BJ (cell line): Measurements from ENCODE around the gene LYPD3. TPM values are rescaled to one million over a fixed set of nuclear protein-coding genes. Genes with fewer than 3 reads are reported as not detected.
"Not testable (repeated sequence)": the region's sequence is repeated elsewhere in the genome, so short reads cannot be mapped to it uniquely, and the experiment has no call there.

Source experiments
- CTCF ChIA-PET: fragments of 350-600 bp; formaldehyde crosslinking; extraction: SDS; loops from one replicate; lab custom pipeline; 2021; ENCODE audit warnings: antibody characterized with exemption, inconsistent platforms; lab: Yijun Ruan, JAX
- POLR2A ChIA-PET: fragments of 300-600 bp; sonication (Branson Sonifier 250); formaldehyde crosslinking; extraction: SDS; loops from one replicate; lab custom pipeline; 2021; ENCODE audit warnings: antibody characterized with exemption; lab: Charles Lee
- DNase-seq: peaks from one replicate; pipeline ENCODE4 v3.0.0-alpha.2; 2011; ENCODE audit warnings: low read depth
- H3K27me3 ChIP-seq: 2 replicates; pipeline ENCODE4 v1.6.0; 2011; ENCODE audit warnings: low read length; ENCODE audit not compliant: control insufficient read depth, insufficient read depth
- H3K36me3 ChIP-seq: 2 replicates; pipeline ENCODE4 v1.5.1; 2011; ENCODE audit warnings: low read length; ENCODE audit not compliant: control insufficient read depth, insufficient read depth
- H3K4me3 ChIP-seq: 2 replicates; pipeline ENCODE4 v1.5.1; 2011; ENCODE audit warnings: low read depth, mild to moderate bottlenecking, control low read depth, low read length
- polyA minus RNA-seq: library from RNA; depleted of rRNA, polyadenylated mRNA; stranded (reverse); fragments of >200 nt; gene quantifications from 2 replicates; pipeline ENCODE4 v1.2.3, GENCODE V29; 2011; rRNA and poly(A)+ RNA removed
- polyA plus RNA-seq: library from polyadenylated mRNA; depleted of rRNA; stranded (reverse); fragments of >200 nt; gene quantifications from 2 replicates; pipeline ENCODE4 v1.2.3, GENCODE V29; 2011; rRNA removed
- TF ChIP-seq, protein P1 (sequence below): IDR thresholded peaks from 2 replicates; pipeline ENCODE4 v1.5.1; 2011; ENCODE audit warnings: low read depth, mild to moderate bottlenecking, control low read depth, inconsistent platforms, low read length, moderate library complexity; ENCODE audit not compliant: insufficient read depth

The LYPD3 gene
- polyA plus RNA-seq (0.32 and 0.70 TPM in 2 replicates), polyA minus RNA-seq (not detected in 2 replicates)

DNA sequence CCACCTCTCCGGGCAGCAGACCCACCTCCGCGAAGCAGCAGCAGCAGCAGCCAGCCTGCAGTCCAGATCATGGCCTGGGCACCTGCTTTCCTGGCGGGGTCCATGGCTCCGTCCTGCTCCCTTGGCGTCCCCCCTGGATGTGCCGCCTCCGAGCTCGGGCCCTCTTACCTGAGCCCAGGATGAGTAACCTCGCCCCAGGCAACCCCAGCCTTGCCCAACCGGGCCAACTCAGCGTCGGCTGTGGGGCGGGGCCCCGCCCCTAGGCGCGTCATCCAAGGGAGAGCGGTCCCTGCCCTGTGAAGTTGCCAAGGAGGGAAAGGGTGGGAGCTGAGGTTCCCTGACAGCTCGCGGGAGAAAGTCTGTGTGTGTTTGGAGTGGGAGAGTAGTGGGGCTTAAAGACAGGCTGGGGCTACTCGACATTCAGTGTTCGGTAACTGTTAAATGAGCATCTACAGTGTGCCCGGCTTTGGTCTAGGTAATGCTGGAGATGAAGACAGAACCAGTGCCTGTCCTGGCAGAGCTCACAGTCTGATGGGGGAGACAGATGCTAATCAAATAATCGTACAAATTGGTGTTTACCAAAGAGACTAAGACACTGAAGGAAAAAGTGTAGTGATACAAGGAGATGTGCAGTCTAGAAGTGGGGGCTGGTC, at the start of gene LYPD3:
LYPD3 (minus strand) TSS at position 141 of the 653 bp plus-strand sequence; CDS start at position 104, 37 bp downstream.
- CTCF ChIA-PET: interaction anchor here (0.6 to 1.7 kb wide), 3 partner anchors 19 to 54 kb away, joined by 3 to 5 read pairs (median 4); no protein-coding TSS in a partner anchor
- DNase-seq: peak; percentile 6
- TF ChIP-seq, protein P1, sequence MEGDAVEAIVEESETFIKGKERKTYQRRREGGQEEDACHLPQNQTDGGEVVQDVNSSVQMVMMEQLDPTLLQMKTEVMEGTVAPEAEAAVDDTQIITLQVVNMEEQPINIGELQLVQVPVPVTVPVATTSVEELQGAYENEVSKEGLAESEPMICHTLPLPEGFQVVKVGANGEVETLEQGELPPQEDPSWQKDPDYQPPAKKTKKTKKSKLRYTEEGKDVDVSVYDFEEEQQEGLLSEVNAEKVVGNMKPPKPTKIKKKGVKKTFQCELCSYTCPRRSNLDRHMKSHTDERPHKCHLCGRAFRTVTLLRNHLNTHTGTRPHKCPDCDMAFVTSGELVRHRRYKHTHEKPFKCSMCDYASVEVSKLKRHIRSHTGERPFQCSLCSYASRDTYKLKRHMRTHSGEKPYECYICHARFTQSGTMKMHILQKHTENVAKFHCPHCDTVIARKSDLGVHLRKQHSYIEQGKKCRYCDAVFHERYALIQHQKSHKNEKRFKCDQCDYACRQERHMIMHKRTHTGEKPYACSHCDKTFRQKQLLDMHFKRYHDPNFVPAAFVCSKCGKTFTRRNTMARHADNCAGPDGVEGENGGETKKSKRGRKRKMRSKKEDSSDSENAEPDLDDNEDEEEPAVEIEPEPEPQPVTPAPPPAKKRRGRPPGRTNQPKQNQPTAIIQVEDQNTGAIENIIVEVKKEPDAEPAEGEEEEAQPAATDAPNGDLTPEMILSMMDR: no peak
- H3K36me3 ChIP-seq: no peaks in the 10 kb centered on the region
- POLR2A ChIA-PET: interaction anchor here (0.5 to 0.7 kb wide), 2 partner anchors 8 to 15 kb away, joined by 3 to 15 read pairs; no protein-coding TSS in a partner anchor
- H3K27me3 ChIP-seq: peaks cover 1% of the 10 kb centered on the region; the same call in 1 of the 2 replicates
- H3K4me3 ChIP-seq: no peak within 1 kb of the TSS; the same call in 1 of the 2 replicates

DNA sequence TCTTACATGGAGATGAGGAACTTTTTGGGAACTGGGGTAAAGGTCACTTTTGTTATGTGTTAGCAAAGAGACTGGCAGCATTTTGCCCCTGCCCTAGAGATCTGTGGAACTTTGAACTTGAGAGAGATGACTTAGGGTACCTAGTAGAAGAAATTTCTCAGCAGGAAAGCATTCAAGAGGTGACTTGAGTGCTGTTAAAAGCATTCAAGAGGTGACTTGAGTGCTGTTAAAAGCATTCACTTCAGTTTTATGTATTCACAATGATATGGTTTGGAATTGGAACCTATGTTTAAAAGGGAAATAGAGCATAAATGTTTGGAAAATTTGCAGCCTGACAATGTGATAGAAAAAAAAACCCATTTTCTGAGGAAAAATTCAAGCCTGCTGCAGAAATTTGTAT, 47.0 kb upstream of the LYPD3 start:
- DNase-seq, H3K4me3 ChIP-seq, H3K27me3 ChIP-seq, POLR2A ChIA-PET: not testable (repeated sequence)
- peaks cover 12% of the 10 kb centered on the region for H3K36me3 ChIP-seq
- CTCF ChIA-PET: interaction anchor here (1.4 kb wide), 1 partner anchor 64 kb away, joined by 5 read pairs; no protein-coding TSS in a partner anchor

DNA sequence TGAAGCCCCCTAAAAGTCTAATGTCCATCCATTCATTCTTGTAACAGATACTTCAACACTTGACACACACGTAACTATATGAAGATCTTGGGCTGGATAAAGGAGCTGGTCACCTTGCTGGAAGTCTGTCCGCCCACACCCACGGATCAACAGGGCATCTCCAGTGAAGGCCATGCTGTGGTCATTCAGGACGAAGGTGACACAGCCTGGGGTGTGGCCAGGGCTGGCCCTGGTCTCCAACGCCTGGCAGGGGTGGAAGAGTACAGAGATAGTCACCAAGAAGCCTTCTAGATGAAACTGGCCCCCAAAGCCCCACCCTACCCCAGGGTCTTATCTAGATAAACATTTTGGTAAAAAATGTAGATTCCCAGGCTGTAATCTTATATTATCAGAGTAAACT, 45.9 kb upstream of the LYPD3 start:
- TF ChIP-seq, protein P1: no peak
- no peak overlapping the region for H3K4me3 ChIP-seq
- no peaks in the 10 kb centered on the region for H3K27me3 ChIP-seq
- no peak for DNase-seq
- CTCF ChIA-PET: no interaction called here
- POLR2A ChIA-PET: no interaction called here
- H3K36me3 ChIP-seq: peaks cover 15% of the 10 kb centered on the region

DNA sequence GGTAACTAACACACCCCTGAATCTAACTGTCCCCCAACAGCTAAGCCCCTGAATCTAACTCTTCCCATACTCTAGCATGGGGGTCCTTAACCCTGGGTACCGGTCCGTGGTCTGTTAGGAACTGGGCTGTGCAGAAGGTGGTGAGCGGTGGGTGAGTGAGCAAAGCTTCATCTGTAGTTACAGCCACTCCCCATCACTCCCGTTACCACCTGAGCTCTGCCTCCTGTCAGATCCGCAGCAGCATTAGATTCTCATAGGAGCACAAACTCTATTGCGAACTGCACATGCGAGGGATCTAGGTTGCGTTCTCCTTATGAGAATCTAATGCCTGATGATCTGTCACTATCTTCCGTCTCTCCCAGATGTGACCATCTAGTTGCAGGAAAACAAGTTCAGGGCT, 45.3 kb upstream of the LYPD3 start:
- DNase-seq: no peak
- peaks cover 15% of the 10 kb centered on the region for H3K36me3 ChIP-seq
- CTCF ChIA-PET: interaction anchor here (1.5 to 3.1 kb wide), 2 partner anchors 9 to 63 kb away, joined by 8 to 15 read pairs; no protein-coding TSS in a partner anchor
- POLR2A ChIA-PET: interaction anchor here (0.6 kb wide), 1 partner anchor 34 kb away, joined by 3 read pairs; no protein-coding TSS in a partner anchor
- no peaks in the 10 kb centered on the region for H3K27me3 ChIP-seq
- H3K4me3 ChIP-seq: no peak overlapping the region
- TF ChIP-seq, protein P1: no peak

DNA sequence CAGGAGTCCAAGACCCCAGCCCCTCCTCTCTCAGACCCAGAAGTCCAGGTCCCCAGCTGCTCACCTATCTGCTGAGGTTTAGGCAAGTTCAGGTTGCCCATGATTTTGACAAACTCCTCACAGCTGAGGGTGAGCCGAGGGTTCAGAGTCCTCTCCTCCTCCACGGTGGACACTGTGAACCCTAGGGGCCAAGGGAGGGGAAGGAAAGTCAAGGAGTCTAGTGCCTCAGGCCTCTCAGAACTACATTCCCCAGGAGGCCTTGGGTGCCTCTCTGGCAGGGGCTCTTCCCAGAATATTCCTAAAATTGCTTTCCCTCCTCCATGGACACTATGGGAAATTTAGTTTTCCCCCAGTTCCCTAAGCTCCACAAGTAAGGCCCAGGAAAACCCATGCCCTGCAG, 42.5 kb upstream of the LYPD3 start:
- no peak for DNase-seq
- ChIA-PET POLR2A (no interaction called here), CTCF (interaction anchor here (0.7 to 3.1 kb wide), 4 partner anchors 12 to 620 kb away, joined by 3 to 15 read pairs (median 6); no protein-coding TSS in a partner anchor)
- H3K4me3 ChIP-seq: no peak overlapping the region
- peaks cover 15% of the 10 kb centered on the region for H3K36me3 ChIP-seq
- TF ChIP-seq, protein P1: no peak
- H3K27me3 ChIP-seq: no peaks in the 10 kb centered on the region
